ENCODE measurements around the gene DNMT1.

- TF ChIP-seq CTCF (IDR thresholded peaks at IDR 0.05) (no peak), POLR2A (IDR thresholded peaks at IDR 0.05) (no peak)
Observed at GRCh38 chr19:10145031-10145430, 49.7 kb downstream of the DNMT1 start.
